GM23338 (cell line): Measurements from ENCODE around the gene ATG9B. TPM values are rescaled to one million over a fixed set of nuclear protein-coding genes. Genes with fewer than 3 reads are reported as not detected.

ENCODE experiments used
- ATAC-seq: fragments of 200-7000 bp; cut with Tn5 transposase; 3 replicates; pipeline ENCODE4 v1.9.1; 2020
- DNase-seq: peaks from one replicate; pipeline ENCODE4 v3.0.0-alpha.2; 2015; ENCODE audit warnings: low spot score
- H2AFZ ChIP-seq: fragments of 200-600 bp; sonication (generic); 2 replicates; pipeline ENCODE4 v1.8.0; 2016; ENCODE audit warnings: antibody characterized with exemption, mild to moderate bottlenecking, moderate library complexity
- H3F3A ChIP-seq: fragments of 200-600 bp; sonication (generic); replicated peaks from 2 replicates; pipeline ENCODE4 v1.8.0; 2017; ENCODE audit warnings: antibody characterized with exemption, mixed run types, low read depth
- H3K27ac ChIP-seq: fragments of 200-600 bp; sonication (generic); 2 replicates; pipeline ENCODE4 v1.6.1; 2016; ENCODE audit warnings: low read depth
- H3K27me3 ChIP-seq: fragments of 200-600 bp; sonication (generic); 2 replicates; pipeline ENCODE4 v1.8.0; 2016; ENCODE audit warnings: mild to moderate bottlenecking, mixed run types, moderate library complexity; ENCODE audit not compliant: insufficient read depth
- H3K36me3 ChIP-seq: fragments of 200-600 bp; sonication (generic); 2 replicates; pipeline ENCODE4 v1.8.0; 2016; ENCODE audit warnings: mild to moderate bottlenecking; ENCODE audit not compliant: insufficient read depth
- H3K4me1 ChIP-seq: fragments of 200-600 bp; sonication (generic); 2 replicates; pipeline ENCODE4 v1.8.0; 2016; ENCODE audit warnings: mild to moderate bottlenecking, moderate library complexity; ENCODE audit not compliant: insufficient read depth
- H3K4me2 ChIP-seq: fragments of 200-600 bp; sonication (generic); 2 replicates; pipeline ENCODE4 v1.7.1; 2017; ENCODE audit warnings: mixed run types
- H3K4me3 ChIP-seq: fragments of 200-600 bp; sonication (generic); 2 replicates; pipeline ENCODE4 v1.6.1; 2016; ENCODE audit warnings: mixed run types
- H3K79me2 ChIP-seq: fragments of 200-600 bp; sonication (generic); replicated peaks from 2 replicates; pipeline ENCODE4 v1.8.0; 2017; ENCODE audit warnings: mild to moderate bottlenecking; ENCODE audit not compliant: insufficient read depth
- H3K9me2 ChIP-seq: fragments of 200-600 bp; sonication (generic); 2 replicates; pipeline ENCODE4 v1.8.0; 2017; ENCODE audit not compliant: insufficient read depth
- H4K20me1 ChIP-seq: fragments of 200-600 bp; sonication (generic); replicated peaks from 2 replicates; pipeline ENCODE4 v1.8.0; 2017; ENCODE audit warnings: mild to moderate bottlenecking; ENCODE audit not compliant: insufficient read depth
- H3K27ac Mint-ChIP-seq: 2 replicates; pipeline ENCODE4 v1.8.0; 2020; ENCODE audit warnings: inconsistent platforms, mild to moderate bottlenecking, moderate library complexity, mixed read lengths
- H3K27me3 Mint-ChIP-seq: 3 replicates; pipeline ENCODE4 v1.8.0; 2022; ENCODE audit warnings: low read depth, mild to moderate bottlenecking, moderate library complexity, mixed read lengths, inconsistent platforms; ENCODE audit not compliant: insufficient read depth, poor library complexity
- H3K36me3 Mint-ChIP-seq: 3 replicates; pipeline ENCODE4 v1.8.0; 2021; ENCODE audit warnings: low read depth, mild to moderate bottlenecking, inconsistent platforms, moderate library complexity, mixed read lengths
- H3K4me1 Mint-ChIP-seq: 3 replicates; pipeline ENCODE4 v1.8.0; 2020; ENCODE audit warnings: mild to moderate bottlenecking, inconsistent platforms, mixed read lengths
- H3K4me3 Mint-ChIP-seq: 3 replicates; pipeline ENCODE4 v1.8.0; 2021; ENCODE audit warnings: moderate library complexity, mild to moderate bottlenecking, inconsistent platforms, mixed read lengths
- H3K9me3 Mint-ChIP-seq: 3 replicates; pipeline ENCODE4 v1.8.0; 2020; ENCODE audit warnings: moderate library complexity, mild to moderate bottlenecking, inconsistent platforms, mixed read lengths
- CREB1 ChIP-seq: fragments of 250-450 bp; sonication (Bioruptor Pico); IDR thresholded peaks from 2 replicates; pipeline ENCODE4 v1.5.0; 2020; ENCODE audit warnings: low read depth, mild to moderate bottlenecking, moderate library complexity
- EZH2 ChIP-seq: fragments of 200-600 bp; sonication (generic); IDR thresholded peaks from one replicate; pipeline ENCODE4 v1.8.0; 2017; ENCODE audit warnings: antibody characterized with exemption, mild to moderate bottlenecking, low read depth; ENCODE audit not compliant: unreplicated experiment
- EZH2phosphoT487 ChIP-seq: fragments of 200-600 bp; sonication (generic); IDR thresholded peaks from one replicate; pipeline ENCODE4 v1.8.1; 2018; ENCODE audit warnings: antibody characterized with exemption; ENCODE audit not compliant: unreplicated experiment
- JUNB ChIP-seq: IDR thresholded peaks from one replicate; pipeline ENCODE4 v1.6.1; 2016; ENCODE audit warnings: antibody characterized with exemption; ENCODE audit not compliant: unreplicated experiment
- NANOG ChIP-seq: IDR thresholded peaks from 2 replicates; pipeline ENCODE4 v1.6.1; 2016; ENCODE audit warnings: antibody characterized with exemption, borderline replicate concordance
- POLR2AphosphoS5 ChIP-seq: IDR thresholded peaks from 2 replicates; pipeline ENCODE4 v1.6.1; 2016; ENCODE audit warnings: antibody characterized with exemption, low read depth
- ZNF114 ChIP-seq: fragments of 250-450 bp; sonication (Bioruptor Pico); IDR thresholded peaks from 2 replicates; pipeline ENCODE4 v1.5.0; 2020; ENCODE audit warnings: mild to moderate bottlenecking, moderate library complexity
- long read RNA-seq: library from polyadenylated mRNA; unstranded; transcript quantifications from one replicate; pipeline ENCODE4 v2.0.0, GENCODE V29; 2020; ENCODE audit not compliant: unreplicated experiment
- polyA plus RNA-seq: library from polyadenylated mRNA; unstranded; fragments of >200 nt; fragmentation: Nextera tagmentation; extraction: Ambion mirVana; gene quantifications from 2 replicates; pipeline ENCODE4 v1.2.1, GENCODE V29; 2016
- total RNA-seq: library from RNA; depleted of rRNA; stranded (reverse); fragments of >200 nt; shearing (Covaris generic); gene quantifications from 2 replicates; pipeline ENCODE4 v1.2.3, GENCODE V29; 2014; rRNA removed
- TF ChIP-seq, protein P1 (sequence below): IDR thresholded peaks from one replicate; pipeline ENCODE4 v1.6.1; 2018; ENCODE audit warnings: antibody characterized with exemption; ENCODE audit not compliant: unreplicated experiment
- TF ChIP-seq, protein P2 (sequence below): IDR thresholded peaks from 2 replicates; pipeline ENCODE4 v1.6.1; 2016; ENCODE audit warnings: antibody characterized with exemption

Gene ATG9B, protein sequence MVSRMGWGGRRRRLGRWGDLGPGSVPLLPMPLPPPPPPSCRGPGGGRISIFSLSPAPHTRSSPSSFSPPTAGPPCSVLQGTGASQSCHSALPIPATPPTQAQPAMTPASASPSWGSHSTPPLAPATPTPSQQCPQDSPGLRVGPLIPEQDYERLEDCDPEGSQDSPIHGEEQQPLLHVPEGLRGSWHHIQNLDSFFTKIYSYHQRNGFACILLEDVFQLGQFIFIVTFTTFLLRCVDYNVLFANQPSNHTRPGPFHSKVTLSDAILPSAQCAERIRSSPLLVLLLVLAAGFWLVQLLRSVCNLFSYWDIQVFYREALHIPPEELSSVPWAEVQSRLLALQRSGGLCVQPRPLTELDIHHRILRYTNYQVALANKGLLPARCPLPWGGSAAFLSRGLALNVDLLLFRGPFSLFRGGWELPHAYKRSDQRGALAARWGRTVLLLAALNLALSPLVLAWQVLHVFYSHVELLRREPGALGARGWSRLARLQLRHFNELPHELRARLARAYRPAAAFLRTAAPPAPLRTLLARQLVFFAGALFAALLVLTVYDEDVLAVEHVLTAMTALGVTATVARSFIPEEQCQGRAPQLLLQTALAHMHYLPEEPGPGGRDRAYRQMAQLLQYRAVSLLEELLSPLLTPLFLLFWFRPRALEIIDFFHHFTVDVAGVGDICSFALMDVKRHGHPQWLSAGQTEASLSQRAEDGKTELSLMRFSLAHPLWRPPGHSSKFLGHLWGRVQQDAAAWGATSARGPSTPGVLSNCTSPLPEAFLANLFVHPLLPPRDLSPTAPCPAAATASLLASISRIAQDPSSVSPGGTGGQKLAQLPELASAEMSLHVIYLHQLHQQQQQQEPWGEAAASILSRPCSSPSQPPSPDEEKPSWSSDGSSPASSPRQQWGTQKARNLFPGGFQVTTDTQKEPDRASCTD
- total RNA-seq = 1.2 and 2.2 TPM in 2 replicates
- polyA plus RNA-seq = 3.2 and 3.4 TPM in 2 replicates
- long read RNA-seq, partial matches to known transcripts = 1 of 3 reads
- long read RNA-seq, other reads (novel, unspliced or antisense) = 2 of 3 reads

DNA sequence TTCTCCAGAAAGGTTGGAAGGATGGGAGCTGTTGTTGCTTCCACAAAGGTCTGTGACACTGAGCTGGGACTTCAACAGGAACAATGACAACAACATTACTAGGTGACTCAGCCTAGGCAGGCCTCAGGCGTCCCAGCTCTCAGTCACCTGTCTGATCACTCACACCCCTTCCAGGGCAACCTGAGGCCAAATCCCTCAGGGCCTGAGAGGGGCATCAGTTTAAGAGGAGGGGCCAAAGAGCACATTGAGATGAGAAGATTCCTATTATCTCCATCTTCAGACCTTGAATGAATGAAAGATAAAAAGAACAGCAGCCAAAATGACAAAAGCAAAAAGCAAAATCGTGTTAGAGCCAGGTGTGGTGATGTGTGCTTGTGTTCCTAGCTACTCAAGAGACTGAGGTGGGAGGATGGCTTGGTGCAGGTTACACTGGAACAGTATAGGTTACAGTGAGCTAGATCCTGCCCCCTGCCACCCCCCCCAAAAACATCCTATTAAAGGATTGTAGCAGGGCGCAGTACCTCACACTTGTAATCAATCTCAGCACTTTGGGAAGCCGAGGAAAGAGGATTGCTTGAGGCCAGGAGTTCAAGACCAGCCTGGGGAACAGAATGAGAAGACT, at the start of gene ATG9B:
Gene ATG9B (minus strand): TSS at position 60 of the 622 bp plus-strand sequence. CDS start 71 bp downstream, outside the sequence.
- no peak within 1 kb of the TSS for H3K4me3 ChIP-seq
- H3K27ac ChIP-seq = no peak within 1 kb of the TSS
- peaks cover 5% of the 10 kb centered on the region; the same call in 1 of the 2 replicates for H3K79me2 ChIP-seq
- peaks cover 38% of the 10 kb centered on the region for H3K4me1 Mint-ChIP-seq
- H3K27me3 Mint-ChIP-seq = peaks cover 16% of the 10 kb centered on the region
- TF ChIP-seq JUNB (no peak), EZH2 (no peak), EZH2phosphoT487 (no peak), CREB1 (no peak), POLR2AphosphoS5 (no peak), ZNF114 (CRISPR knock-in tag) (no peak)
- TF ChIP-seq, protein P1, sequence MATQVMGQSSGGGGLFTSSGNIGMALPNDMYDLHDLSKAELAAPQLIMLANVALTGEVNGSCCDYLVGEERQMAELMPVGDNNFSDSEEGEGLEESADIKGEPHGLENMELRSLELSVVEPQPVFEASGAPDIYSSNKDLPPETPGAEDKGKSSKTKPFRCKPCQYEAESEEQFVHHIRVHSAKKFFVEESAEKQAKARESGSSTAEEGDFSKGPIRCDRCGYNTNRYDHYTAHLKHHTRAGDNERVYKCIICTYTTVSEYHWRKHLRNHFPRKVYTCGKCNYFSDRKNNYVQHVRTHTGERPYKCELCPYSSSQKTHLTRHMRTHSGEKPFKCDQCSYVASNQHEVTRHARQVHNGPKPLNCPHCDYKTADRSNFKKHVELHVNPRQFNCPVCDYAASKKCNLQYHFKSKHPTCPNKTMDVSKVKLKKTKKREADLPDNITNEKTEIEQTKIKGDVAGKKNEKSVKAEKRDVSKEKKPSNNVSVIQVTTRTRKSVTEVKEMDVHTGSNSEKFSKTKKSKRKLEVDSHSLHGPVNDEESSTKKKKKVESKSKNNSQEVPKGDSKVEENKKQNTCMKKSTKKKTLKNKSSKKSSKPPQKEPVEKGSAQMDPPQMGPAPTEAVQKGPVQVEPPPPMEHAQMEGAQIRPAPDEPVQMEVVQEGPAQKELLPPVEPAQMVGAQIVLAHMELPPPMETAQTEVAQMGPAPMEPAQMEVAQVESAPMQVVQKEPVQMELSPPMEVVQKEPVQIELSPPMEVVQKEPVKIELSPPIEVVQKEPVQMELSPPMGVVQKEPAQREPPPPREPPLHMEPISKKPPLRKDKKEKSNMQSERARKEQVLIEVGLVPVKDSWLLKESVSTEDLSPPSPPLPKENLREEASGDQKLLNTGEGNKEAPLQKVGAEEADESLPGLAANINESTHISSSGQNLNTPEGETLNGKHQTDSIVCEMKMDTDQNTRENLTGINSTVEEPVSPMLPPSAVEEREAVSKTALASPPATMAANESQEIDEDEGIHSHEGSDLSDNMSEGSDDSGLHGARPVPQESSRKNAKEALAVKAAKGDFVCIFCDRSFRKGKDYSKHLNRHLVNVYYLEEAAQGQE = no peak
- peaks cover 18% of the 10 kb centered on the region for H3K4me1 ChIP-seq
- H3F3A ChIP-seq = no peaks in the 10 kb centered on the region; the same call in 1 of the 2 replicates
- H3K27ac Mint-ChIP-seq = no peak within 1 kb of the TSS
- H3K4me2 ChIP-seq = no peak within 1 kb of the TSS
- H4K20me1 ChIP-seq = no peaks in the 10 kb centered on the region
- H3K36me3 Mint-ChIP-seq = peaks cover 4% of the 10 kb centered on the region; the same call in 2 of the 3 replicates
- peaks cover under 1% of the 10 kb centered on the region; the same call in 1 of the 3 replicates for H3K9me3 Mint-ChIP-seq
- no peak within 1 kb of the TSS for H2AFZ ChIP-seq
- peaks cover 33% of the 10 kb centered on the region for H3K27me3 ChIP-seq
- H3K4me3 Mint-ChIP-seq = no peak within 1 kb of the TSS; the same call in 2 of the 3 replicates
- DNase-seq = no peak
- no peak for ATAC-seq
- H3K9me2 ChIP-seq = no peaks in the 10 kb centered on the region
- no peaks in the 10 kb centered on the region; the same call in 1 of the 2 replicates for H3K36me3 ChIP-seq

DNA sequence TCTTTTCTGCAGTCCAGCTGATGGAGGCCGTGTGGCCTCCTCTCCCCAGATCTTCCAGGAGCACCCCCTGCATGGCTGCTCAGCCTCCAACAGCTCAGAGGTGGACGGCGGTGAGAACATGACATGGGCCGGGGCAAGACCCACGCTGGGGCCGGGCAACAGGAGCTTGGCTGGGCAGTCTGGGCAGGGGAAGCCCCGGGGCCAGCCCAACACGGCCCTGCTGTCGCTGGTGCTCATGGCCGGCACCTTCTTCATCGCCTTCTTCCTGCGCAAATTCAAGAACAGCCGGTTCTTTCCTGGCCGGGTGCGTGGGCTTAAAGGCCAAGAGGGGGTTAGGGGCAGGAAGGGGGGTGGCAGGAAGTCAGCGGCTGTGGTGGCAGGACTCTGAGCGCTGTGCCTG, 49.7 kb upstream of the ATG9B start:
- Histone ChIP-seq H3K4me3 (no peak overlapping the region), H2AFZ (no peak overlapping the region), H3K9me2 (no peaks in the 10 kb centered on the region), H3K4me2 (no peak overlapping the region), H3K79me2 (no peaks in the 10 kb centered on the region), H3K27ac (no peak overlapping the region), H3K36me3 (peaks cover 5% of the 10 kb centered on the region; the same call in 1 of the 2 replicates), H3F3A (0 out of 2 replicates have a peak, but pooled peaks cover 10% of the 10 kb centered on the region), H4K20me1 (peaks cover 8% of the 10 kb centered on the region), H3K27me3 (no peaks in the 10 kb centered on the region), H3K4me1 (peaks cover 16% of the 10 kb centered on the region)
- H3K36me3 Mint-ChIP-seq = peaks cover 57% of the 10 kb centered on the region
- peaks cover 28% of the 10 kb centered on the region for H3K27me3 Mint-ChIP-seq
- peaks cover 21% of the 10 kb centered on the region for H3K4me1 Mint-ChIP-seq
- no peaks in the 10 kb centered on the region for H3K9me3 Mint-ChIP-seq
- DNase-seq (no peak), ATAC-seq (no peak)
- no peak overlapping the region for H3K4me3 Mint-ChIP-seq
- no peak overlapping the region for H3K27ac Mint-ChIP-seq
- TF ChIP-seq, protein P2, sequence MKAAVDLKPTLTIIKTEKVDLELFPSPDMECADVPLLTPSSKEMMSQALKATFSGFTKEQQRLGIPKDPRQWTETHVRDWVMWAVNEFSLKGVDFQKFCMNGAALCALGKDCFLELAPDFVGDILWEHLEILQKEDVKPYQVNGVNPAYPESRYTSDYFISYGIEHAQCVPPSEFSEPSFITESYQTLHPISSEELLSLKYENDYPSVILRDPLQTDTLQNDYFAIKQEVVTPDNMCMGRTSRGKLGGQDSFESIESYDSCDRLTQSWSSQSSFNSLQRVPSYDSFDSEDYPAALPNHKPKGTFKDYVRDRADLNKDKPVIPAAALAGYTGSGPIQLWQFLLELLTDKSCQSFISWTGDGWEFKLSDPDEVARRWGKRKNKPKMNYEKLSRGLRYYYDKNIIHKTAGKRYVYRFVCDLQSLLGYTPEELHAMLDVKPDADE = no peak
- TF ChIP-seq NANOG (no peak), EZH2 (no peak)
